GM21786 (cell line): ENCODE data around the gene CEP44.

Source experiments
- ATAC-seq: cut with Tn5 transposase; IDR thresholded peaks from one replicate; pipeline ENCODE4 v1.9.1; 2021; ENCODE audit not compliant: unreplicated experiment

Gene CEP44

GRCh38 chr4:174283507-174284471, at the start of gene CEP44, which contains the start of gene FBXO8:
Gene CEP44 (plus strand): TSS chr4:174283911. CDS start chr4:174299122, 15,211 bp downstream.
Gene FBXO8 (minus strand): TSS chr4:174283667. CDS start chr4:174263092, 20,575 bp downstream.
- ATAC-seq: peak; percentile 61

GRCh38 chr4:174236359-174236758, 47.4 kb upstream of the CEP44 start:
- ATAC-seq: no peak

GRCh38 chr4:174241162-174241561, 42.5 kb upstream of the CEP44 start:
- ATAC-seq: no peak

- ATAC-seq: no peak
These were observed 39.3 kb upstream of the CEP44 start for GRCh38 chr4:174244441-174244840.

GRCh38 chr4:174245714-174246113, 38.0 kb upstream of the CEP44 start:
- no peak for ATAC-seq

- ATAC-seq: no peak
These were observed 35.3 kb upstream of the CEP44 start for GRCh38 chr4:174248407-174248806.

GRCh38 chr4:174252412-174252811, 31.3 kb upstream of the CEP44 start:
- no peak for ATAC-seq

GRCh38 chr4:174254613-174255012, 29.1 kb upstream of the CEP44 start:
- ATAC-seq: no peak

- ATAC-seq: no peak
These were observed 28.3 kb upstream of the CEP44 start for GRCh38 chr4:174255374-174255773.

GRCh38 chr4:174255786-174256185, 27.9 kb upstream of the CEP44 start:
- ATAC-seq: no peak

GRCh38 chr4:174256277-174256713, 27.4 kb upstream of the CEP44 start:
- ATAC-seq: no peak

GRCh38 chr4:174259580-174259979, 24.1 kb upstream of the CEP44 start:
- no peak for ATAC-seq

- ATAC-seq: peak; percentile 60
These were observed 23.6 kb upstream of the CEP44 start for GRCh38 chr4:174260099-174260498.

GRCh38 chr4:174261432-174261831, 22.3 kb upstream of the CEP44 start:
- peak; percentile 42 for ATAC-seq

- ATAC-seq: no peak
These were observed 20.9 kb upstream of the CEP44 start for GRCh38 chr4:174262624-174263444.

- ATAC-seq: no peak
These were observed 20.3 kb upstream of the CEP44 start for GRCh38 chr4:174263445-174263736.

- no peak for ATAC-seq
These were observed 17.8 kb upstream of the CEP44 start for GRCh38 chr4:174265916-174266315.

- ATAC-seq: no peak
These were observed 17.3 kb upstream of the CEP44 start for GRCh38 chr4:174266416-174266815.

- no peak for ATAC-seq
These were observed 9.8 kb upstream of the CEP44 start for GRCh38 chr4:174273930-174274329.

GRCh38 chr4:174274436-174274835, 9.3 kb upstream of the CEP44 start:
- ATAC-seq: no peak

- no peak for ATAC-seq
These were observed 8.6 kb upstream of the CEP44 start for GRCh38 chr4:174275101-174275500.

- ATAC-seq: no peak
These were observed 6.3 kb upstream of the CEP44 start for GRCh38 chr4:174277433-174277832.
